H1 (cell line): ENCODE measurements around the gene RHBDF2. TPM values are rescaled to one million over a fixed set of nuclear protein-coding genes. Genes with fewer than 3 reads are reported as not detected.

Experiments
- CTCF ChIA-PET: fragments of 300-600 bp; sonication (Branson Sonifier 250); formaldehyde crosslinking; loops from one replicate; lab custom pipeline; 2021; ENCODE audit not compliant: partially characterized antibody; lab: Charles Lee
- POLR2A ChIA-PET: fragments of 300-600 bp; sonication (Branson Sonifier 250); formaldehyde crosslinking; loops from one replicate; lab custom pipeline; 2021; ENCODE audit warnings: inconsistent platforms; ENCODE audit not compliant: partially characterized antibody; lab: Charles Lee
- DNase-seq, 2 experiments: peaks; one replicate each; pipeline versions ENCODE4 v3.0.0 to v3.0.0-alpha.2; 2010 to 2022; ENCODE audit warnings: low spot score in 2 of 2, low read depth in 1 of 2, mixed read lengths in 1 of 2
- FAIRE-seq: peaks from 2 replicates; lab custom pipeline; 2011; peaks lifted over from hg19 to GRCh38; lab: Jason Lieb, UNC
- H2AFZ ChIP-seq: 2 replicates; pipeline ENCODE4 v1.8.1; 2012; ENCODE audit warnings: low read length, inconsistent platforms
- H2AK5ac ChIP-seq: 2 replicates; pipeline ENCODE4 v1.6.1; 2013; ENCODE audit warnings: low read depth, low read length
- H2BK120ac ChIP-seq: replicated peaks from 2 replicates; pipeline ENCODE3; 2013; ENCODE audit warnings: low read depth, low read length, inconsistent platforms
- H2BK12ac ChIP-seq: 2 replicates; pipeline ENCODE4 v1.6.1; 2013; ENCODE audit warnings: low read depth, low read length
- H2BK15ac ChIP-seq: 2 replicates; pipeline ENCODE4 v1.6.1; 2013; ENCODE audit warnings: low read length
- H2BK20ac ChIP-seq: 2 replicates; pipeline ENCODE4 v1.6.1; 2013; ENCODE audit warnings: low read length
- H2BK5ac ChIP-seq: 2 replicates; pipeline ENCODE4 v1.6.1; 2013; ENCODE audit warnings: low read depth, low read length
- H3K14ac ChIP-seq: 2 replicates; pipeline ENCODE4 v1.6.1; 2013; ENCODE audit warnings: inconsistent platforms; ENCODE audit not compliant: insufficient read length
- H3K18ac ChIP-seq: 2 replicates; pipeline ENCODE4 v1.6.1; 2013; ENCODE audit warnings: low read length; ENCODE audit errors: extremely low read depth
- H3K23ac ChIP-seq: 2 replicates; pipeline ENCODE4 v1.6.1; 2013; ENCODE audit warnings: inconsistent platforms; ENCODE audit not compliant: insufficient read length
- H3K23me2 ChIP-seq: 2 replicates; pipeline ENCODE4 v1.6.1; 2013; ENCODE audit warnings: low read depth, low read length
- H3K27ac ChIP-seq: 2 replicates; pipeline ENCODE4 v1.6.1; 2011; ENCODE audit warnings: low read depth, low read length, inconsistent platforms
- H3K27me3 ChIP-seq, 4 experiments: replicated peaks in 1 of 4; 1 replicate in 1 of 4; 2 replicates in 3 of 4; pipeline versions ENCODE4 v1.6.1 to v1.8.1; 2011 to 2013; ENCODE audit warnings: low read length in 3 of 4, mild to moderate bottlenecking in 3 of 4, inconsistent platforms in 2 of 4, mixed read lengths in 2 of 4, moderate library complexity in 1 of 4; ENCODE audit not compliant: control insufficient read depth in 3 of 4, insufficient read depth in 3 of 4; ENCODE audit errors: extremely low read depth in 1 of 4
- H3K36me3 ChIP-seq, 4 experiments: 2 replicates each; pipeline versions ENCODE4 v1.6.1 to v1.8.1; 2011 to 2013; ENCODE audit warnings: mild to moderate bottlenecking in 4 of 4, low read length in 3 of 4, moderate library complexity in 2 of 4, control low read depth in 1 of 4, inconsistent platforms in 1 of 4; ENCODE audit not compliant: insufficient read depth in 4 of 4, control insufficient read depth in 2 of 4
- H3K4ac ChIP-seq: replicated peaks from 2 replicates; pipeline ENCODE3; 2013; ENCODE audit warnings: low read length, low read depth, mixed read lengths, inconsistent platforms; ENCODE audit not compliant: insufficient read length
- H3K4me1 ChIP-seq, 4 experiments: replicated peaks in 1 of 4; 1 replicate in 1 of 4; 2 replicates in 3 of 4; pipeline versions ENCODE4 v1.6.1 to v1.8.1; 2011 to 2013; ENCODE audit warnings: low read length in 3 of 4, inconsistent platforms in 2 of 4, mixed read lengths in 1 of 4; ENCODE audit not compliant: insufficient read depth in 4 of 4, control insufficient read depth in 3 of 4
- H3K4me2 ChIP-seq, 2 experiments: 2 replicates each; pipeline versions ENCODE4 v1.6.1 to v1.8.1; 2011 to 2013; ENCODE audit warnings: low read depth in 2 of 2, low read length in 2 of 2, control low read depth in 1 of 2, inconsistent platforms in 1 of 2, mild to moderate bottlenecking in 1 of 2; ENCODE audit not compliant: insufficient read depth in 1 of 2
- H3K4me3 ChIP-seq, 4 experiments: fragments of 200-600, 300-600 bp in 1 of 4; sonication (generic), shearing (Covaris generic), sonication (Bioruptor Twin) in 1 of 4; 2 replicates each; pipeline versions ENCODE4 v1.5.1 to v1.8.1; 2011 to 2016; ENCODE audit warnings: low read length in 4 of 4, low read depth in 3 of 4, control low read depth in 2 of 4, inconsistent platforms in 2 of 4, mild to moderate bottlenecking in 2 of 4, mixed read lengths in 1 of 4, moderate library complexity in 1 of 4; ENCODE audit not compliant: insufficient read depth in 2 of 4; ENCODE audit errors: extremely low read depth in 1 of 4
- H3K56ac ChIP-seq: replicated peaks from 2 replicates; pipeline ENCODE3; 2013; ENCODE audit warnings: low read depth, mild to moderate bottlenecking, mixed read lengths, low read length, inconsistent platforms; ENCODE audit not compliant: insufficient read length
- H3K79me1 ChIP-seq: 2 replicates; pipeline ENCODE4 v1.6.1; 2013; ENCODE audit warnings: low read depth, low read length, control low read depth
- H3K79me2 ChIP-seq, 2 experiments: 2 replicates each; pipeline versions ENCODE4 v1.6.1 to v1.8.1; 2012 to 2013; ENCODE audit warnings: low read length in 2 of 2, mild to moderate bottlenecking in 2 of 2, inconsistent platforms in 1 of 2; ENCODE audit not compliant: insufficient read depth in 2 of 2, control insufficient read depth in 1 of 2
- H3K9ac ChIP-seq, 4 experiments: replicated peaks in 1 of 4; 1 replicate in 1 of 4; 2 replicates in 3 of 4; pipeline versions ENCODE4 v1.6.1 to v1.8.1; 2011 to 2013; ENCODE audit warnings: low read depth in 3 of 4, low read length in 3 of 4, control low read depth in 2 of 4, mild to moderate bottlenecking in 2 of 4, moderate library complexity in 2 of 4, inconsistent platforms in 1 of 4; ENCODE audit errors: extremely low read depth in 1 of 4
- H3K9me3 ChIP-seq, 2 experiments: 2 replicates each; pipeline versions ENCODE4 v1.6.1 to v1.8.1; 2012 to 2013; ENCODE audit warnings: mild to moderate bottlenecking in 2 of 2, moderate library complexity in 2 of 2, control low read depth in 1 of 2, inconsistent platforms in 1 of 2, low read depth in 1 of 2, low read length in 1 of 2, mixed read lengths in 1 of 2; ENCODE audit not compliant: insufficient read depth in 2 of 2
- H4K20me1 ChIP-seq, 2 experiments: replicated peaks in 1 of 2; 2 replicates each; pipeline versions ENCODE3 to v1.8.1; 2011 to 2013; ENCODE audit warnings: inconsistent platforms in 2 of 2, low read length in 2 of 2, mild to moderate bottlenecking in 1 of 2; ENCODE audit not compliant: insufficient read depth in 2 of 2, control insufficient read depth in 1 of 2
- H4K5ac ChIP-seq: 2 replicates; pipeline ENCODE4 v1.6.1; 2013; ENCODE audit warnings: low read length, low read depth, mixed read lengths, inconsistent platforms; ENCODE audit not compliant: insufficient read length
- H4K8ac ChIP-seq: 2 replicates; pipeline ENCODE4 v1.8.0; 2013; ENCODE audit warnings: mild to moderate bottlenecking, moderate library complexity, low read length, inconsistent platforms; ENCODE audit not compliant: insufficient read depth; ENCODE audit errors: extremely low read depth
- H4K91ac ChIP-seq: replicated peaks from 2 replicates; pipeline ENCODE3; 2013; ENCODE audit warnings: low read length, mixed read lengths, inconsistent platforms; ENCODE audit not compliant: insufficient read length
- CEBPB ChIP-seq: IDR thresholded peaks from 2 replicates; pipeline ENCODE4 v1.6.1; 2012; ENCODE audit warnings: low read depth, low read length
- CREB1 ChIP-seq: IDR thresholded peaks from 2 replicates; pipeline ENCODE4 v1.6.1; 2012; ENCODE audit warnings: inconsistent platforms
- EGR1 ChIP-seq: IDR thresholded peaks from 2 replicates; pipeline ENCODE4 v1.6.1; 2011; ENCODE audit warnings: low read depth, low read length, borderline replicate concordance
- GABPA ChIP-seq: IDR thresholded peaks from 2 replicates; pipeline ENCODE4 v1.6.1; 2011; ENCODE audit warnings: mild to moderate bottlenecking, low read length, moderate library complexity, borderline replicate concordance; ENCODE audit not compliant: insufficient read depth
- HDAC2 ChIP-seq, 2 experiments: fragments of 300-600 bp in 1 of 2; sonication (generic) in 1 of 2; IDR thresholded peaks; 2 replicates each; pipeline ENCODE4 v1.6.1; 2011 to 2012; ENCODE audit warnings: low read depth in 2 of 2, low read length in 2 of 2, mild to moderate bottlenecking in 2 of 2, moderate library complexity in 2 of 2, borderline replicate concordance in 1 of 2, inconsistent platforms in 1 of 2
- KDM4A ChIP-seq: IDR thresholded peaks from one replicate; pipeline ENCODE4 v1.7.1; 2012; ENCODE audit warnings: low read depth, mild to moderate bottlenecking, moderate library complexity, low read length, inconsistent platforms; ENCODE audit not compliant: severe bottlenecking
- MAFK ChIP-seq: IDR thresholded peaks from 2 replicates; pipeline ENCODE4 v1.6.1; 2012; ENCODE audit warnings: low read depth, mild to moderate bottlenecking, improper control_type of control experiment, low read length
- TBP ChIP-seq: IDR thresholded peaks from 2 replicates; pipeline ENCODE4 v1.6.1; 2011; ENCODE audit warnings: low read depth, low read length, improper control_type of control experiment
- YY1 ChIP-seq: IDR thresholded peaks from 2 replicates; pipeline ENCODE4 v1.6.1; 2011; ENCODE audit warnings: low read depth, mild to moderate bottlenecking, low read length
- WGBS, 2 experiments: shearing (Covaris generic) in 1 of 2; methylation state at CpG; one replicate each; pipeline versions ENCODE4 v1.1.6 to v1.1.7; 2013 to 2015; ENCODE audit warnings: low lambda C conversion rate in 2 of 2, mixed read lengths in 2 of 2, inconsistent platforms in 1 of 2, low coverage in 1 of 2, missing lambda C conversion rate in 1 of 2; ENCODE audit not compliant: insufficient replicate concordance in 2 of 2, insufficient coverage in 1 of 2, insufficient read length in 1 of 2; ENCODE audit errors: extremely low coverage in 1 of 2, missing lambda C conversion rate in 1 of 2; 5-methylcytosine and 5-hydroxymethylcytosine counted together
- polyA plus RNA-seq, 7 experiments: library from polyadenylated mRNA; depleted of rRNA in 3 of 7; stranded (reverse) in 5 of 7; unstranded in 2 of 7; fragments of >200 nt in 5 of 7; fragments of 200-250 nt in 2 of 7; gene quantifications; 1 replicate in 5 of 7; 2 replicates in 1 of 7; 4 replicates in 1 of 7; pipeline versions ENCODE4 v1.2.1 to v1.2.3, GENCODE V29; 2011 to 2013; ENCODE audit warnings: missing spikeins in 2 of 7, mixed read lengths in 2 of 7
- total RNA-seq: library from RNA; stranded (reverse); fragmentation: NEBNext Ultra II Directional; extraction: Animal tissue kit (Norgen Biotek cat#: 25700); gene quantifications from 2 replicates; pipeline ENCODE4 v1.2.1, GENCODE V29; 2021
- TF ChIP-seq, protein P1 (sequence below): IDR thresholded peaks from 2 replicates; pipeline ENCODE4 v1.6.1; 2012; ENCODE audit warnings: inconsistent platforms
- TF ChIP-seq, protein P2 (sequence below): IDR thresholded peaks from 2 replicates; pipeline ENCODE4 v1.6.1; 2012; ENCODE audit warnings: inconsistent platforms

The RHBDF2 gene
- total and polyA plus RNA-seq, 2 of the 8 experiments (the other 6 are each of a cell fraction or from before 2014, with no cell fraction given) = 21.2 to 25.9 TPM

DNA sequence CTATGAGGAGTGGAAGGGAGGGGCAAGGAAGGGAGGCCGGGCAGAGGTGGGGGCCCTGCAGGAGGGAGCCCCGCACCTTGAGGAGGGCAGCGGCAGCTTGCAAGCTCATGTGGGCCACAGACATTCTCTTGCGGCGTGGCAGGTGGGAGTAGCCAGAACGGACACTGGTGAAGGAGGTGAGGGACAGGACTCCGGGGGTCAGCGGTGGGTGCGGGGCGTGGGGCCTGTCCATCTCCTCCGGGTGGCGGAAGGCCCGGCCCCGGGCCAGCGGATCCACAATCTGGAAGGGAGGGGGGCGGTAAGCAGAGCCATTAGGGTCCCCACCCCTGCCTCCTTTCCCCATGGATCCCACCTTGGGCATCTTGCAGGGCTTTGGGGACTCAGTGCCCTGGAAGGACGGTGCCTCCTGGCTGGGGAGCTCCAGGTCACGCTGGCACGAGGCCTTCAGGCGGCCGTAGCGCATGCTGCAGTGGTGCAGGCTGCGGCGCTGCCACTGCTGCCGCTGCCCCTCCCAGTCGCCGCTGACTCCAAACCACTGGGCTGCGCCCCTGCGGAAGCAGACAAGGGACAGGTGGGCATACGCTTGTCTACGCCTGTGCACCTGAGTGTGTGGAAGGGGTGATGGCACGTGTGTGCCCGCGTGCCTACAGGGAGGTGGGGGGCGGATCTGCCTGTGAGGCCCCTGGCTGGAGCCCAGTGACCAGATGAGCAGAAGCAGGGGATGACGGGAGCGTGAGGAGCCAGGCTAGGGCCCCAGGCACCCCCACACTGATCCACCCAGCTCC is 22.3 kb downstream of the RHBDF2 start:
- H3K4me2 ChIP-seq = no peak overlapping the region
- H3K27ac ChIP-seq = no peak overlapping the region
- no peak overlapping the region for H3K56ac ChIP-seq
- peaks cover 0 to 2% (median 1%) of the 10 kb centered on the region in 4 experiments; a peak in 1 of 8 replicates for H3K36me3 ChIP-seq
- H3K14ac ChIP-seq = no peak overlapping the region
- no peaks in the 10 kb centered on the region for H3K79me1 ChIP-seq
- FAIRE-seq (no peak), DNase-seq (no peak)
- CTCF ChIA-PET = interaction anchor here (0.7 to 11.0 kb wide), 8 partner anchors 9 to 81 kb away, joined by 3 to 192 read pairs (median 7); partner anchors contain the start of genes AANAT and RHBDF2
- no peak overlapping the region for H2AK5ac ChIP-seq
- POLR2A ChIA-PET = interaction anchor here (1.8 to 3.4 kb wide), 2 partner anchors 12 kb away, joined by 4 to 11 read pairs; partner anchors contain the start of gene AANAT
- no peak overlapping the region for H3K23ac ChIP-seq
- H2BK20ac ChIP-seq = no peak overlapping the region
- H3K9ac ChIP-seq = no peak overlapping the region
- H4K8ac ChIP-seq = no peak overlapping the region
- no peak overlapping the region for H3K4ac ChIP-seq
- H3K27me3 ChIP-seq = no peaks in the 10 kb centered on the region
- H2BK12ac ChIP-seq = no peak overlapping the region
- H4K91ac ChIP-seq = no peak overlapping the region
- no peaks in the 10 kb centered on the region for H3K9me3 ChIP-seq
- H2BK5ac ChIP-seq = no peak overlapping the region
- H2AFZ ChIP-seq = no peak overlapping the region
- WGBS, 2 experiments = 88% methylated on average over 37 of the region's 37 CpGs; no CpG with 5 or more reads in 1 of the 2 experiments
- H4K5ac ChIP-seq = no peak overlapping the region
- H2BK15ac ChIP-seq = no peak overlapping the region
- no peaks in the 10 kb centered on the region for H3K23me2 ChIP-seq
- H3K4me3 ChIP-seq = no peak overlapping the region
- no peaks in the 10 kb centered on the region for H3K79me2 ChIP-seq
- H2BK120ac ChIP-seq = no peak overlapping the region
- H3K18ac ChIP-seq = no peak overlapping the region
- no peaks in the 10 kb centered on the region for H3K4me1 ChIP-seq
- H4K20me1 ChIP-seq = peaks cover 0 to 5% of the 10 kb centered on the region in 2 experiments
- no peak for TF ChIP-seq KDM4A
- TF ChIP-seq CEBPB = no peak
- TF ChIP-seq TBP = no peak
- no peak for TF ChIP-seq HDAC2 (IDR thresholded peaks at IDR 0.05; ENCODE audit: borderline replicate concordance in 1 of 2, low read depth in 2 of 2, low read length in 2 of 2)
- no peak for TF ChIP-seq YY1
- TF ChIP-seq GABPA = no peak
- no peak for TF ChIP-seq MAFK
- TF ChIP-seq, protein P1, sequence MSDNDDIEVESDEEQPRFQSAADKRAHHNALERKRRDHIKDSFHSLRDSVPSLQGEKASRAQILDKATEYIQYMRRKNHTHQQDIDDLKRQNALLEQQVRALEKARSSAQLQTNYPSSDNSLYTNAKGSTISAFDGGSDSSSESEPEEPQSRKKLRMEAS = no peak
- TF ChIP-seq CREB1 = no peak
- no peak for TF ChIP-seq EGR1
- TF ChIP-seq, protein P2, sequence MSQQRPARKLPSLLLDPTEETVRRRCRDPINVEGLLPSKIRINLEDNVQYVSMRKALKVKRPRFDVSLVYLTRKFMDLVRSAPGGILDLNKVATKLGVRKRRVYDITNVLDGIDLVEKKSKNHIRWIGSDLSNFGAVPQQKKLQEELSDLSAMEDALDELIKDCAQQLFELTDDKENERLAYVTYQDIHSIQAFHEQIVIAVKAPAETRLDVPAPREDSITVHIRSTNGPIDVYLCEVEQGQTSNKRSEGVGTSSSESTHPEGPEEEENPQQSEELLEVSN = no peak
